HepG2 (cell line): Measurements from ENCODE around the gene RNH1. TPM values are rescaled to one million over a fixed set of nuclear protein-coding genes. Genes with fewer than 3 reads are reported as not detected.

Source experiments
- AGO2 ChIP-seq: fragments of 200-400 bp; formaldehyde crosslinking; optimal IDR thresholded peaks from 2 replicates; pipeline ENCODE3; 2017; ENCODE audit warnings: mild to moderate bottlenecking, low read depth, low read length, moderate library complexity
- ATAD3A ChIP-seq: sonication (generic); formaldehyde crosslinking; IDR thresholded peaks from 2 replicates; pipeline ENCODE4 v1.4.0; 2020; ENCODE audit warnings: missing genetic modification reagents
- BRD4 ChIP-seq: sonication (generic); formaldehyde crosslinking; IDR thresholded peaks from 2 replicates; pipeline ENCODE4 v1.4.0; 2020; ENCODE audit warnings: missing genetic modification reagents
- CHD4 ChIP-seq: fragments of 200-600 bp; sonication (generic); IDR thresholded peaks from 2 replicates; pipeline ENCODE4 v1.7.0; 2017; ENCODE audit warnings: mild to moderate bottlenecking, low read length, borderline replicate concordance
- IRX3 ChIP-seq: sonication (generic); formaldehyde crosslinking; IDR thresholded peaks from 2 replicates; pipeline ENCODE4 v1.8.1; 2023; ENCODE audit warnings: mild to moderate bottlenecking, low read depth, missing genetic modification reagents, borderline replicate concordance
- KLF9 ChIP-seq: IDR thresholded peaks from 2 replicates; pipeline ENCODE4 v1.6.1; 2016; ENCODE audit warnings: low read depth
- POLR2A ChIP-seq, 2 experiments: IDR thresholded peaks; 2 replicates each; pipeline ENCODE4 v1.6.1; 2011; ENCODE audit warnings: low read depth in 2 of 2, low read length in 2 of 2, mild to moderate bottlenecking in 1 of 2, moderate library complexity in 1 of 2; ENCODE audit not compliant: insufficient read depth in 1 of 2
- PPARG ChIP-seq: conservative IDR thresholded peaks from 2 replicates; pipeline ENCODE4 v1.6.1; 2016; ENCODE audit warnings: missing biosample characterization, missing genetic modification reagents
- TCF7L2 ChIP-seq: IDR thresholded peaks from 2 replicates; pipeline ENCODE4 v1.6.1; 2011; ENCODE audit warnings: mild to moderate bottlenecking, low read depth, low read length, moderate library complexity
- TEAD2 ChIP-seq: sonication (generic); formaldehyde crosslinking; IDR thresholded peaks from 2 replicates; pipeline ENCODE4 v1.9.0; 2021; ENCODE audit warnings: missing genetic modification reagents
- ZNF329 ChIP-seq: sonication (generic); formaldehyde crosslinking; IDR thresholded peaks from 2 replicates; pipeline ENCODE4 v1.9.0; 2021; ENCODE audit warnings: low read depth, mild to moderate bottlenecking, missing genetic modification reagents
- ZNF382 ChIP-seq: sonication (generic); formaldehyde crosslinking; IDR thresholded peaks from 2 replicates; pipeline ENCODE4 v1.5.0; 2020; ENCODE audit warnings: missing genetic modification reagents, mild to moderate bottlenecking, borderline replicate concordance
- ZSCAN12 ChIP-seq: sonication (generic); formaldehyde crosslinking; IDR thresholded peaks from 2 replicates; pipeline ENCODE4 v1.9.0; 2021; ENCODE audit warnings: mild to moderate bottlenecking, missing genetic modification reagents
- polyA plus RNA-seq, 8 experiments: library from polyadenylated mRNA; depleted of rRNA in 3 of 8; stranded (reverse) in 7 of 8; unstranded in 1 of 8; fragments of >200 nt; fragmentation: Illumina TruSeq in 4 of 8; extraction: Trizol in 4 of 8; gene quantifications; 2 replicates each; pipeline versions ENCODE4 v1.2.1 to v1.2.3, GENCODE V29; 2011 to 2016; ENCODE audit warnings: low read depth in 4 of 8, missing spikeins in 1 of 8, mixed read lengths in 1 of 8; ENCODE audit not compliant: insufficient read depth in 1 of 8
- total RNA-seq, 5 experiments: library from RNA; depleted of rRNA; stranded (reverse); fragments of >200 nt; fragmentation: Illumina TruSeq; extraction: Trizol; gene quantifications; 2 replicates each; pipeline ENCODE4 v1.2.3, GENCODE V29; 2016; ENCODE audit warnings: low read depth in 1 of 5
- TF ChIP-seq, protein P1 (sequence below): IDR thresholded peaks from 2 replicates; pipeline ENCODE4 v1.6.1; 2012; ENCODE audit warnings: low read depth, low read length, improper control_type of control experiment
- TF ChIP-seq, protein P2 (sequence below): sonication (generic); formaldehyde crosslinking; IDR thresholded peaks from 2 replicates; pipeline ENCODE4 v1.4.0; 2020; ENCODE audit warnings: low read depth, mild to moderate bottlenecking, missing genetic modification reagents
- TF ChIP-seq, protein P3 (sequence below), 2 experiments: fragments of 450-650 bp in 1 of 2; sonication (generic) in 1 of 2; formaldehyde crosslinking; IDR thresholded peaks; 2 replicates each; pipeline versions ENCODE4 v1.5.0 to v1.8.0; 2020 to 2022; ENCODE audit warnings: mild to moderate bottlenecking in 1 of 2, missing genetic modification reagents in 1 of 2

The RNH1 gene
- total and polyA plus RNA-seq, 2 of the 13 experiments (the other 11 are each of a cell fraction or from before 2014, with no cell fraction given) = 36.0 to 74.1 TPM

DNA sequence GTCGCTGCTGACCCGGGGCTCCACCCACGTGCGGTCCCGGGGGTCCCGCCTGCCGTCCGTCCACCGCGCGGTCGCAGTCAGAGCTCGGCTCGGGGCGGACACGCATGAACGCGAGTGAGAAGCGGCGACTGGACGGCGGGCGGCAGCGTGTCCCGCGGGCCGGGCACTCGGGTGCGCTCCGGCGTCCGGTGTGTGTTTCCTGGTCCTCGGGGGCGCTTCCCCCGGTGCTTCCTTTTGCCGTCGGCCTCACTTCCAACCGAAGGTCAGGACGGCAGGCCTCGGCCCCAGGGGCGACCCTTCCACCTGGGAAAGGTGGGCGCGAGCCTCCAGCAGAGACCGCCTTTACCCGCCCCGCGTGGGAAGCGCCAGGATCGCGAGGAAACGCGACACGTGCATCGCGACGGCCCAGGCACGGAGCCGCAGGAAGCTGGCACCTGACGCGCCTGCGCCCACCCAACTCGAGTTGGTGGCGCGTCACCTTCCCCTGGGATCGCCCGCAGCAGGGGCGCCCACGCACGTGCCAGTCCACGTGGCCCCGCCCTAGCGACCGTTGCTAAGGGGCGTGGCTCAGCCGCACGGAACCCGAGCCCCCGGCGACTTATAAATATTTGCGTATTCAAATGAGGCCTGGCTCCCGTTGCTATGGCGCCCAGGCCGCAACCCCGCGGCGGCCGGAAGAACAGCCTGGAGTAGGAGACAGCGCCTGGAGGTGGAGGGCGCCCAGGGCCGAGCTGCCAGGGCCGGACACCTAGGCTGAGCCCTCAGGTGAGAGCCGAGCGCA lies 30.0 kb upstream of the RNH1 start, which contains the start of gene LRRC56 (continued):
- TF ChIP-seq ZNF382 (CRISPR knock-in tag) = no peak
- no peak for TF ChIP-seq ATAD3A
- no peak for TF ChIP-seq POLR2A (IDR thresholded peaks at IDR 0.05; ENCODE audit: insufficient read depth in 1 of 2, low read depth in 2 of 2, low read length in 2 of 2)
- no peak for TF ChIP-seq TCF7L2
- TF ChIP-seq, protein P1, sequence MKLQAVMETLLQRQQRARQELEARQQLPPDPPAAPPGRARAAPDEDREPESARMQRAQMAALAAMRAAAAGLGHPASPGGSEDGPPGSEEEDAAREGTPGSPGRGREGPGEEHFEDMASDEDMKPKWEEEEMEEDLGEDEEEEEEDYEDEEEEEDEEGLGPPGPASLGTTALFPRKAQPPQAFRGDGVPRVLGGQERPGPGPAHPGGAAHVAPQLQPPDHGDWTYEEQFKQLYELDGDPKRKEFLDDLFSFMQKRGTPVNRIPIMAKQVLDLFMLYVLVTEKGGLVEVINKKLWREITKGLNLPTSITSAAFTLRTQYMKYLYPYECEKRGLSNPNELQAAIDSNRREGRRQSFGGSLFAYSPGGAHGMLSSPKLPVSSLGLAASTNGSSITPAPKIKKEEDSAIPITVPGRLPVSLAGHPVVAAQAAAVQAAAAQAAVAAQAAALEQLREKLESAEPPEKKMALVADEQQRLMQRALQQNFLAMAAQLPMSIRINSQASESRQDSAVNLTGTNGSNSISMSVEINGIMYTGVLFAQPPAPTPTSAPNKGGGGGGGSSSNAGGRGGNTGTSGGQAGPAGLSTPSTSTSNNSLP = no peak
- no peak for TF ChIP-seq ZNF329 (CRISPR knock-in tag)
- no peak for TF ChIP-seq TEAD2 (CRISPR knock-in tag)
- no peak for TF ChIP-seq BRD4 (CRISPR knock-in tag)
- TF ChIP-seq PPARG (CRISPR knock-in tag) = no peak
- no peak for TF ChIP-seq AGO2
- no peak for TF ChIP-seq CHD4
- TF ChIP-seq ZSCAN12 (CRISPR knock-in tag) = no peak
- 0 out of 2 replicates have a peak, but pooled peaks have one; percentile 27 for TF ChIP-seq IRX3
- no peak for TF ChIP-seq KLF9
- TF ChIP-seq, protein P2, sequence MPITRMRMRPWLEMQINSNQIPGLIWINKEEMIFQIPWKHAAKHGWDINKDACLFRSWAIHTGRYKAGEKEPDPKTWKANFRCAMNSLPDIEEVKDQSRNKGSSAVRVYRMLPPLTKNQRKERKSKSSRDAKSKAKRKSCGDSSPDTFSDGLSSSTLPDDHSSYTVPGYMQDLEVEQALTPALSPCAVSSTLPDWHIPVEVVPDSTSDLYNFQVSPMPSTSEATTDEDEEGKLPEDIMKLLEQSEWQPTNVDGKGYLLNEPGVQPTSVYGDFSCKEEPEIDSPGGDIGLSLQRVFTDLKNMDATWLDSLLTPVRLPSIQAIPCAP (CRISPR knock-in tag) = no peak
- TF ChIP-seq, protein P3, sequence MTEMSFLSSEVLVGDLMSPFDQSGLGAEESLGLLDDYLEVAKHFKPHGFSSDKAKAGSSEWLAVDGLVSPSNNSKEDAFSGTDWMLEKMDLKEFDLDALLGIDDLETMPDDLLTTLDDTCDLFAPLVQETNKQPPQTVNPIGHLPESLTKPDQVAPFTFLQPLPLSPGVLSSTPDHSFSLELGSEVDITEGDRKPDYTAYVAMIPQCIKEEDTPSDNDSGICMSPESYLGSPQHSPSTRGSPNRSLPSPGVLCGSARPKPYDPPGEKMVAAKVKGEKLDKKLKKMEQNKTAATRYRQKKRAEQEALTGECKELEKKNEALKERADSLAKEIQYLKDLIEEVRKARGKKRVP (CRISPR knock-in tag; IDR thresholded peaks at IDR 0.05) = no peak
- TF ChIP-seq, all 625 proteins: peak for 101
